ENCODE data around the gene ADM.
A peak's percentile ranks its signal among the peaks of the same experiment; 100 is the strongest.

Gene ADM

GRCh38 chr11:10329935-10330334 is 25.1 kb downstream of the ADM start:
- peak; percentile 68 for DNase-seq (ENCODE audit: low read depth)

GRCh38 chr11:10331548-10332289 is 26.8 kb downstream of the ADM start:
- no peak for DNase-seq (ENCODE audit: low read depth)

GRCh38 chr11:10333490-10333889 is 28.6 kb downstream of the ADM start:
- no peak for DNase-seq (ENCODE audit: low read depth)

- no peak for DNase-seq (ENCODE audit: low read depth)
Observed at GRCh38 chr11:10338287-10338686, 33.4 kb downstream of the ADM start.

- peak; percentile 91 for DNase-seq (ENCODE audit: low read depth)
Observed at GRCh38 chr11:10348650-10349280, 43.9 kb downstream of the ADM start.

- no peak for DNase-seq (ENCODE audit: low read depth)
Observed at GRCh38 chr11:10349281-10349665, 44.4 kb downstream of the ADM start.

- no peak for DNase-seq (ENCODE audit: low read depth)
Observed at GRCh38 chr11:10349806-10350205, 44.9 kb downstream of the ADM start.

GRCh38 chr11:10350334-10350733 is 45.5 kb downstream of the ADM start:
- DNase-seq (ENCODE audit: low read depth): peak; percentile 65

GRCh38 chr11:10351435-10351764 is 46.5 kb downstream of the ADM start:
- DNase-seq (ENCODE audit: low read depth): no peak

GRCh38 chr11:10351765-10352641 is 47.1 kb downstream of the ADM start:
- DNase-seq (ENCODE audit: low read depth): peak; percentile 67

GRCh38 chr11:10352921-10353550 is 48.2 kb downstream of the ADM start:
- no peak for DNase-seq (ENCODE audit: low read depth)

- DNase-seq (ENCODE audit: low read depth): no peak
Observed at GRCh38 chr11:10354389-10354788, 49.5 kb downstream of the ADM start.

GRCh38 chr11:10355257-10355661 is 50.4 kb downstream of the ADM start:
- peak; percentile 94 for DNase-seq (ENCODE audit: low read depth)

- DNase-seq (ENCODE audit: low read depth): peak; percentile 16
Observed at GRCh38 chr11:10356161-10356560, 51.3 kb downstream of the ADM start.
